HEK293 (cell line): Measurements from ENCODE around the gene CCDC138.

ENCODE experiments used
- CTCF ChIA-PET: fragments of 350-600 bp; formaldehyde crosslinking; extraction: SDS; loops from one replicate; lab custom pipeline; 2021; ENCODE audit warnings: antibody characterized with exemption; lab: Yijun Ruan, JAX
- POLR2A ChIA-PET: fragments of 300-600 bp; formaldehyde crosslinking; extraction: SDS; loops from one replicate; lab custom pipeline; 2020; ENCODE audit warnings: antibody characterized with exemption, inconsistent platforms; lab: Yijun Ruan, JAX
- H3K27ac ChIP-seq: fragments of 200-500 bp; sonication (Bioruptor generic); 2 replicates; pipeline ENCODE4 v1.5.1; 2014; ENCODE audit warnings: low read depth, low read length, control low read depth, inconsistent platforms; ENCODE audit errors: extremely low read depth
- H3K36me3 ChIP-seq, 2 experiments: fragments of 200-500 bp in 1 of 2; sonication (Bioruptor generic) in 1 of 2; 1 replicate in 1 of 2; 2 replicates in 1 of 2; pipeline ENCODE4 v1.5.1; 2014 to 2017; ENCODE audit warnings: inconsistent platforms in 2 of 2, low read length in 2 of 2; ENCODE audit not compliant: control insufficient read depth in 2 of 2, insufficient read depth in 1 of 2
- H3K4me1 ChIP-seq: fragments of 200-500 bp; sonication (Bioruptor generic); 2 replicates; pipeline ENCODE4 v1.5.1; 2014; ENCODE audit warnings: mild to moderate bottlenecking, low read length, inconsistent platforms; ENCODE audit not compliant: control insufficient read depth, insufficient read depth
- H3K4me3 ChIP-seq: 2 replicates; pipeline ENCODE4 v1.5.1; 2011; ENCODE audit warnings: low read depth, mild to moderate bottlenecking, control low read depth, low read length, moderate library complexity
- H3K9me3 ChIP-seq: fragments of 200-500 bp; sonication (Bioruptor generic); 2 replicates; pipeline ENCODE4 v1.5.1; 2014; ENCODE audit warnings: low read depth, low read length, inconsistent platforms; ENCODE audit not compliant: control insufficient read depth, insufficient read depth
- ELK4 ChIP-seq: IDR thresholded peaks from 2 replicates; pipeline ENCODE4 v1.6.1; 2011; ENCODE audit warnings: mild to moderate bottlenecking, low read depth, low read length, borderline replicate concordance
- GFI1B ChIP-seq: fragments of 450-650 bp; formaldehyde crosslinking; IDR thresholded peaks from 2 replicates; pipeline ENCODE4 v1.5.1; 2016; ENCODE audit warnings: missing biosample characterization, missing genetic modification characterization
- GLI4 ChIP-seq: fragments of 450-650 bp; formaldehyde crosslinking; IDR thresholded peaks from 2 replicates; pipeline ENCODE4 v1.5.1; 2016; ENCODE audit warnings: missing biosample characterization, missing genetic modification characterization
- GLIS1 ChIP-seq: fragments of 450-650 bp; formaldehyde crosslinking; IDR thresholded peaks from 2 replicates; pipeline ENCODE4 v1.5.1; 2016; ENCODE audit warnings: missing biosample characterization, missing genetic modification characterization
- KLF1 ChIP-seq: fragments of 450-650 bp; formaldehyde crosslinking; IDR thresholded peaks from 2 replicates; pipeline ENCODE4 v1.5.1; 2016; ENCODE audit warnings: missing biosample characterization, missing genetic modification characterization
- REST ChIP-seq: fragments of 450-650 bp; formaldehyde crosslinking; IDR thresholded peaks from 2 replicates; pipeline ENCODE4 v1.5.1; 2016; ENCODE audit warnings: missing biosample characterization, missing genetic modification characterization
- ZNF24 ChIP-seq: fragments of 450-650 bp; formaldehyde crosslinking; IDR thresholded peaks from 2 replicates; pipeline ENCODE4 v1.5.1; 2016; ENCODE audit warnings: missing biosample characterization, missing genetic modification characterization
- ZNF302 ChIP-seq: fragments of 450-650 bp; formaldehyde crosslinking; IDR thresholded peaks from 2 replicates; pipeline ENCODE4 v1.5.1; 2016; ENCODE audit warnings: missing biosample characterization, missing genetic modification characterization, low read depth
- ZNF341 ChIP-seq: fragments of 450-650 bp; formaldehyde crosslinking; IDR thresholded peaks from 2 replicates; pipeline ENCODE4; 2016; ENCODE audit warnings: low read depth, missing biosample characterization, missing genetic modification characterization
- ZNF354C ChIP-seq: fragments of 450-650 bp; formaldehyde crosslinking; IDR thresholded peaks from 2 replicates; pipeline ENCODE4 v1.5.1; 2016; ENCODE audit warnings: missing biosample characterization, missing genetic modification characterization, low read depth, borderline replicate concordance
- ZNF449 ChIP-seq: fragments of 450-650 bp; formaldehyde crosslinking; IDR thresholded peaks from 2 replicates; pipeline ENCODE4 v1.5.1; 2017; ENCODE audit warnings: missing biosample characterization, mild to moderate bottlenecking, missing genetic modification characterization, moderate library complexity
- ZNF513 ChIP-seq: fragments of 450-650 bp; IDR thresholded peaks from 2 replicates; pipeline ENCODE4 v1.5.1; 2018; ENCODE audit warnings: missing biosample characterization, missing genetic modification characterization
- ZNF549 ChIP-seq: fragments of 450-650 bp; IDR thresholded peaks from 2 replicates; pipeline ENCODE4 v1.5.1; 2018; ENCODE audit warnings: missing biosample characterization, missing genetic modification characterization, mild to moderate bottlenecking, inconsistent platforms, moderate library complexity
- ZNF560 ChIP-seq: fragments of 450-650 bp; formaldehyde crosslinking; IDR thresholded peaks from 2 replicates; pipeline ENCODE4 v1.5.1; 2017; ENCODE audit warnings: missing biosample characterization, missing genetic modification characterization, borderline replicate concordance
- ZNF654 ChIP-seq: fragments of 450-650 bp; formaldehyde crosslinking; IDR thresholded peaks from 2 replicates; pipeline ENCODE4 v1.5.1; 2016; ENCODE audit warnings: low read depth, missing biosample characterization, missing genetic modification characterization
- ZNF677 ChIP-seq: fragments of 450-650 bp; IDR thresholded peaks from 2 replicates; pipeline ENCODE4 v1.5.0; 2018; ENCODE audit warnings: missing biosample characterization, mild to moderate bottlenecking, missing genetic modification characterization, moderate library complexity
- ZNF692 ChIP-seq: fragments of 450-650 bp; formaldehyde crosslinking; IDR thresholded peaks from 2 replicates; pipeline ENCODE4 v1.5.1; 2016; ENCODE audit warnings: missing biosample characterization, missing genetic modification characterization
- ZNF707 ChIP-seq: fragments of 450-650 bp; formaldehyde crosslinking; IDR thresholded peaks from 2 replicates; pipeline ENCODE4 v1.5.1; 2016; ENCODE audit warnings: missing biosample characterization, missing genetic modification characterization

Gene CCDC138

GRCh38 chr2:108854484-108854883 is 67.9 kb downstream of the CCDC138 start:
- no peak for TF ChIP-seq GLIS1 (tag by site-specific recombination)
- no peak for TF ChIP-seq ZNF341 (tag by site-specific recombination)
- TF ChIP-seq ELK4, result no peak
- no peak for TF ChIP-seq GFI1B (tag by site-specific recombination)
- TF ChIP-seq ZNF707, result no peak
- TF ChIP-seq ZNF449 (tag by site-specific recombination), result peak; percentile 94
- H3K4me1 ChIP-seq, result no peaks in the 10 kb centered on the region
- ChIA-PET CTCF (interaction anchor here (0.6 to 1.3 kb wide), 2 partner anchors 10 to 135 kb away, joined by 3 to 7 read pairs; partner anchors contain the start of gene EDAR), POLR2A (no interaction called here)
- no peaks in the 10 kb centered on the region for H3K9me3 ChIP-seq
- H3K27ac ChIP-seq, result no peak overlapping the region
- no peak overlapping the region for H3K4me3 ChIP-seq
- H3K36me3 ChIP-seq, result peaks cover 22 to 54% of the 10 kb centered on the region in 2 experiments

GRCh38 chr2:108855194-108855593 is 68.6 kb downstream of the CCDC138 start:
- no peaks in the 10 kb centered on the region for H3K4me1 ChIP-seq
- H3K36me3 ChIP-seq, result peaks cover 22 to 49% of the 10 kb centered on the region in 2 experiments
- ChIA-PET CTCF (interaction anchor here (0.7 to 1.3 kb wide), 4 partner anchors 18 to 134 kb away, joined by 3 to 7 read pairs (median 4); partner anchors contain the start of gene EDAR), POLR2A (no interaction called here)
- TF ChIP-seq ZNF654 (peak; percentile 20; the same call in 1 of the 2 replicates), ZNF24 (tag by site-specific recombination) (no peak), GLI4 (tag by site-specific recombination) (no peak)
- no peaks in the 10 kb centered on the region for H3K9me3 ChIP-seq
- no peak overlapping the region for H3K4me3 ChIP-seq
- no peak overlapping the region for H3K27ac ChIP-seq

- H3K9me3 ChIP-seq, result no peaks in the 10 kb centered on the region
- no peaks in the 10 kb centered on the region for H3K4me1 ChIP-seq
- peaks cover 14 to 20% of the 10 kb centered on the region in 2 experiments for H3K36me3 ChIP-seq
- ChIA-PET POLR2A (no interaction called here), CTCF (no interaction called here)
- TF ChIP-seq ZNF677 (tag by site-specific recombination), result no peak
- TF ChIP-seq ZNF513, result no peak
- no peak for TF ChIP-seq ZNF549 (tag by site-specific recombination)
- no peak for TF ChIP-seq ZNF302 (tag by site-specific recombination)
- no peak overlapping the region for H3K27ac ChIP-seq
- H3K4me3 ChIP-seq, result no peak overlapping the region
Observed at GRCh38 chr2:108858894-108859293, 72.3 kb downstream of the CCDC138 start.

- H3K4me3 ChIP-seq, result no peak overlapping the region
- H3K27ac ChIP-seq, result no peak overlapping the region
- no peaks in the 10 kb centered on the region for H3K4me1 ChIP-seq
- no peaks in the 10 kb centered on the region for H3K9me3 ChIP-seq
- CTCF ChIA-PET, result no interaction called here
- H3K36me3 ChIP-seq, result peaks cover 0 to 28% of the 10 kb centered on the region in 2 experiments; a peak in 2 of 3 replicates
- POLR2A ChIA-PET, result no interaction called here
- TF ChIP-seq ZNF692 (tag by site-specific recombination) (no peak), ZNF560 (tag by site-specific recombination) (no peak), REST (tag by site-specific recombination) (no peak), KLF1 (tag by site-specific recombination) (no peak), ZNF354C (tag by site-specific recombination) (no peak)
Observed at GRCh38 chr2:108866041-108866440, 79.5 kb downstream of the CCDC138 start.
